Upper lobe of left lung (tissue), 6 donors: ENCODE results near the gene PDE6H. TPM values are rescaled to one million over a fixed set of nuclear protein-coding genes. Genes with fewer than 3 reads are reported as not detected.

ENCODE experiments used
- ATAC-seq, 2 donors: fragments of 200-7000 bp; cut with Tn5 transposase; one replicate each; pipeline ENCODE4 v1.9.1; 2022; ENCODE audit warnings: mild to moderate bottlenecking in 2 of 2, moderate library complexity in 2 of 2; ENCODE audit not compliant: low FRiP score in 2 of 2
- DNase-seq, 2 donors: peaks; one replicate each; pipeline ENCODE4 v3.0.0-alpha.2; 2019 to 2020
- H3K27ac ChIP-seq, 4 donors: fragments of 200-600 bp; sonication (generic); one replicate each; pipeline ENCODE4 v1.5.1; 2016 to 2019
- H3K27me3 ChIP-seq, 4 donors: fragments of 200-600 bp; sonication (generic); one replicate each; pipeline ENCODE4 v1.5.1; 2017 to 2019
- H3K36me3 ChIP-seq, 4 donors: fragments of 200-600 bp; sonication (generic); one replicate each; pipeline ENCODE4 v1.5.1; 2016 to 2019
- H3K4me1 ChIP-seq, 4 donors: fragments of 200-600 bp; sonication (generic); one replicate each; pipeline ENCODE4 v1.5.1; 2018 to 2019
- H3K4me3 ChIP-seq, 4 donors: fragments of 200-600 bp; sonication (generic); one replicate each; pipeline ENCODE4 v1.5.1; 2017 to 2019; ENCODE audit warnings: mild to moderate bottlenecking in 2 of 4, moderate library complexity in 1 of 4
- H3K9me3 ChIP-seq, 4 donors: fragments of 200-600 bp; sonication (generic); one replicate each; pipeline ENCODE4 v1.5.1; 2018 to 2019
- CTCF ChIP-seq, 6 experiments: fragments of 450-650 bp in 4 of 6; fragments of 200-600 bp in 2 of 6; sonication (generic) in 2 of 6; IDR thresholded peaks; one replicate each; pipeline ENCODE4 v1.5.1; 2016 to 2019; ENCODE audit warnings: antibody characterized with exemption in 6 of 6
- EP300 ChIP-seq, 4 donors: sonication (generic); formaldehyde crosslinking; IDR thresholded peaks; one replicate each; pipeline ENCODE4 v1.5.1; 2017; ENCODE audit warnings: antibody characterized with exemption in 4 of 4, control low read depth in 2 of 4
- POLR2A ChIP-seq, 4 donors: fragments of 450-650 bp; IDR thresholded peaks; one replicate each; pipeline ENCODE4 v1.5.1; 2016 to 2017; ENCODE audit warnings: antibody characterized with exemption in 4 of 4, mild to moderate bottlenecking in 2 of 4
- POLR2AphosphoS5 ChIP-seq, 2 donors: sonication (generic); formaldehyde crosslinking; IDR thresholded peaks; one replicate each; pipeline ENCODE4 v1.5.1; 2017; ENCODE audit warnings: antibody characterized with exemption in 2 of 2
- WGBS, 2 donors: methylation state at CpG; one replicate each; pipeline ENCODE4 v1.1.5; 2017 to 2018; 5-methylcytosine and 5-hydroxymethylcytosine counted together
- total RNA-seq, 6 donors: library from RNA; depleted of rRNA in 4 of 6; stranded (reverse); fragments of >200 nt in 4 of 6; gene quantifications; one replicate each; pipeline versions ENCODE4 v1.1.0 to v1.2.1, GENCODE V29; 2016 to 2021
- donor health status: DM: no; HTN: no; CAD: no; lungs with moderate emphysema.
- donor health status: DM: no; HTN: yes; CAD: no; lungs with severe emphysema.

PDE6H gene
- total RNA-seq, 6 donors from 2014 or later = not detected

GRCh38 chr12:14997998-14998397 lies 25.2 kb downstream of the PDE6H start:
- no peak for ATAC-seq

GRCh38 chr12:14999021-14999694 lies 26.3 kb downstream of the PDE6H start:
- 88 to 93% methylated on average over 2 of the region's 2 CpGs for WGBS, 2 donors
- Histone ChIP-seq H3K4me3 (no peak overlapping the region), H3K27ac (no peak overlapping the region), H3K27me3 (no peaks in the 10 kb centered on the region), H3K9me3 (no peaks in the 10 kb centered on the region), H3K4me1 (peaks cover 17 to 28% (median 24%) of the 10 kb centered on the region in 4 donors), H3K36me3 (no peaks in the 10 kb centered on the region)
- ATAC-seq = no peak
- DNase-seq = no peak
- TF ChIP-seq EP300 (IDR thresholded peaks at IDR 0.05) (no peak), POLR2A (IDR thresholded peaks at IDR 0.05) (no peak), POLR2AphosphoS5 (IDR thresholded peaks at IDR 0.05) (no peak), CTCF (IDR thresholded peaks at IDR 0.05) (no peak)

More at GRCh38 chr12:14997998-14998397, 25.2 kb downstream of the PDE6H start:
- DNase-seq = no peak
- TF ChIP-seq POLR2AphosphoS5 (IDR thresholded peaks at IDR 0.05) = no peak
- no peak for TF ChIP-seq EP300 (IDR thresholded peaks at IDR 0.05)
- TF ChIP-seq POLR2A (IDR thresholded peaks at IDR 0.05) = no peak
- no peak for TF ChIP-seq CTCF (IDR thresholded peaks at IDR 0.05)
- H3K27ac ChIP-seq = no peak overlapping the region
- no peaks in the 10 kb centered on the region for H3K27me3 ChIP-seq
- H3K36me3 ChIP-seq = no peaks in the 10 kb centered on the region
- peaks cover 17 to 29% (median 25%) of the 10 kb centered on the region in 4 donors for H3K4me1 ChIP-seq
- no peak overlapping the region for H3K4me3 ChIP-seq
- 84 to 90% methylated on average over 3 of the region's 3 CpGs for WGBS, 2 donors
- no peaks in the 10 kb centered on the region for H3K9me3 ChIP-seq

- no peak overlapping the region for H3K4me3 ChIP-seq
- no peak for ATAC-seq
- H3K27ac ChIP-seq = no peak overlapping the region
- H3K4me1 ChIP-seq = peaks cover 17 to 21% (median 19%) of the 10 kb centered on the region in 4 donors
- no peak for TF ChIP-seq POLR2A (IDR thresholded peaks at IDR 0.05)
- no peak for TF ChIP-seq POLR2AphosphoS5 (IDR thresholded peaks at IDR 0.05)
- TF ChIP-seq CTCF (IDR thresholded peaks at IDR 0.05) = no peak
- no peak for TF ChIP-seq EP300 (IDR thresholded peaks at IDR 0.05)
- WGBS, 2 donors = 73 to 80% methylated on average over 2 of the region's 2 CpGs
- H3K9me3 ChIP-seq = no peaks in the 10 kb centered on the region
- DNase-seq = no peak
- no peaks in the 10 kb centered on the region for H3K27me3 ChIP-seq
- no peaks in the 10 kb centered on the region for H3K36me3 ChIP-seq
These were observed 27.0 kb downstream of the PDE6H start for GRCh38 chr12:14999695-15000365.

GRCh38 chr12:15000575-15000974 lies 27.7 kb downstream of the PDE6H start:
- Histone ChIP-seq H3K4me1 (peaks cover 10 to 14% (median 12%) of the 10 kb centered on the region in 4 donors), H3K27me3 (no peaks in the 10 kb centered on the region), H3K9me3 (no peaks in the 10 kb centered on the region), H3K27ac (no peak overlapping the region), H3K4me3 (no peak overlapping the region), H3K36me3 (no peaks in the 10 kb centered on the region)
- TF ChIP-seq POLR2A (IDR thresholded peaks at IDR 0.05) = no peak
- TF ChIP-seq EP300 (IDR thresholded peaks at IDR 0.05) = no peak
- no peak for TF ChIP-seq POLR2AphosphoS5 (IDR thresholded peaks at IDR 0.05)
- TF ChIP-seq CTCF (IDR thresholded peaks at IDR 0.05) = no peak
- no peak for ATAC-seq
- DNase-seq = no peak
- WGBS, 2 donors = 94% methylated on average over 2 of the region's 2 CpGs
